ENCODE data around the gene EFTUD2.

Gene EFTUD2

GRCh38 chr17:44911133-44912001, 12.1 kb upstream of the EFTUD2 start:
- ATAC-seq, result peak; percentile 46
- TF ChIP-seq POU6F1 (CRISPR knock-in tag; IDR thresholded peaks at IDR 0.05; ENCODE audit: borderline replicate concordance, low read depth) (no peak), ARNTL (CRISPR knock-in tag; IDR thresholded peaks at IDR 0.05; ENCODE audit: borderline replicate concordance, low read depth) (no peak), ZFP3 (CRISPR knock-in tag; IDR thresholded peaks at IDR 0.05) (no peak), GLIS3 (CRISPR knock-in tag; IDR thresholded peaks at IDR 0.05) (no peak), ISL1 (CRISPR knock-in tag; IDR thresholded peaks at IDR 0.05) (no peak), ZNF565 (CRISPR knock-in tag; conservative IDR thresholded peaks at IDR 0.05; ENCODE audit: low read depth) (no peak), ESRRG (CRISPR knock-in tag; IDR thresholded peaks at IDR 0.05) (no peak), CSRNP3 (CRISPR knock-in tag; IDR thresholded peaks at IDR 0.05) (no peak), CREB5 (CRISPR knock-in tag; IDR thresholded peaks at IDR 0.05; ENCODE audit: low read depth) (no peak), SNAI2 (CRISPR knock-in tag; IDR thresholded peaks at IDR 0.05) (no peak), CSDC2 (CRISPR knock-in tag; IDR thresholded peaks at IDR 0.05) (no peak), ZFP30 (CRISPR knock-in tag; IDR thresholded peaks at IDR 0.05) (no peak), TCF4 (CRISPR knock-in tag; IDR thresholded peaks at IDR 0.05; ENCODE audit: borderline replicate concordance) (no peak), RARB (CRISPR knock-in tag; IDR thresholded peaks at IDR 0.05) (no peak), OSR1 (CRISPR knock-in tag; IDR thresholded peaks at IDR 0.05) (no peak), TOX (CRISPR knock-in tag; IDR thresholded peaks at IDR 0.05; ENCODE audit: borderline replicate concordance) (no peak), ZC3H10 (CRISPR knock-in tag; IDR thresholded peaks at IDR 0.05) (no peak), ZNF8 (CRISPR knock-in tag; IDR thresholded peaks at IDR 0.05) (no peak)

- TF ChIP-seq ESRRG (CRISPR knock-in tag; IDR thresholded peaks at IDR 0.05), result no peak
- TF ChIP-seq OSR1 (CRISPR knock-in tag; IDR thresholded peaks at IDR 0.05), result no peak
- TF ChIP-seq ISL1 (CRISPR knock-in tag; IDR thresholded peaks at IDR 0.05), result no peak
- no peak for TF ChIP-seq ZFP3 (CRISPR knock-in tag; IDR thresholded peaks at IDR 0.05)
- peak; percentile 2 for ATAC-seq
These were observed 11.2 kb upstream of the EFTUD2 start for GRCh38 chr17:44910231-44911106.

- ATAC-seq, result peak; percentile 78
- TF ChIP-seq ESRRG (CRISPR knock-in tag; IDR thresholded peaks at IDR 0.05), result no peak
- TF ChIP-seq CREB5 (CRISPR knock-in tag; IDR thresholded peaks at IDR 0.05; ENCODE audit: low read depth), result no peak
- TF ChIP-seq GLIS3 (CRISPR knock-in tag; IDR thresholded peaks at IDR 0.05), result no peak
- no peak for TF ChIP-seq ZFP30 (CRISPR knock-in tag; IDR thresholded peaks at IDR 0.05)
- TF ChIP-seq ZNF70 (CRISPR knock-in tag; IDR thresholded peaks at IDR 0.05), result no peak
- no peak for TF ChIP-seq ZFP3 (CRISPR knock-in tag; IDR thresholded peaks at IDR 0.05)
- TF ChIP-seq ISL1 (CRISPR knock-in tag; IDR thresholded peaks at IDR 0.05), result no peak
These were observed 10.5 kb upstream of the EFTUD2 start for GRCh38 chr17:44909681-44910144.

- TF ChIP-seq CSRNP3 (CRISPR knock-in tag; IDR thresholded peaks at IDR 0.05), result no peak
- TF ChIP-seq BACH2 (CRISPR knock-in tag; IDR thresholded peaks at IDR 0.05; ENCODE audit: borderline replicate concordance), result no peak
- TF ChIP-seq ZNF565 (CRISPR knock-in tag; conservative IDR thresholded peaks at IDR 0.05; ENCODE audit: low read depth), result no peak
- no peak for TF ChIP-seq TOX (CRISPR knock-in tag; IDR thresholded peaks at IDR 0.05; ENCODE audit: borderline replicate concordance)
- TF ChIP-seq OSR1 (CRISPR knock-in tag; IDR thresholded peaks at IDR 0.05), result no peak
- no peak for TF ChIP-seq ISL1 (CRISPR knock-in tag; IDR thresholded peaks at IDR 0.05)
- no peak for TF ChIP-seq ARNTL (CRISPR knock-in tag; IDR thresholded peaks at IDR 0.05; ENCODE audit: borderline replicate concordance, low read depth)
- no peak for TF ChIP-seq CSDC2 (CRISPR knock-in tag; IDR thresholded peaks at IDR 0.05)
- TF ChIP-seq ZFP30 (CRISPR knock-in tag; IDR thresholded peaks at IDR 0.05), result no peak
- no peak for TF ChIP-seq RARB (CRISPR knock-in tag; IDR thresholded peaks at IDR 0.05)
- TF ChIP-seq ZNF70 (CRISPR knock-in tag; IDR thresholded peaks at IDR 0.05), result no peak
- no peak for TF ChIP-seq PATZ1 (CRISPR knock-in tag; IDR thresholded peaks at IDR 0.05; ENCODE audit: borderline replicate concordance)
- no peak for TF ChIP-seq ZFP3 (CRISPR knock-in tag; IDR thresholded peaks at IDR 0.05)
- TF ChIP-seq ZC3H10 (CRISPR knock-in tag; IDR thresholded peaks at IDR 0.05), result no peak
- TF ChIP-seq GLIS3 (CRISPR knock-in tag; IDR thresholded peaks at IDR 0.05), result no peak
- TF ChIP-seq SNAI2 (CRISPR knock-in tag; IDR thresholded peaks at IDR 0.05), result no peak
- TF ChIP-seq TCF4 (CRISPR knock-in tag; IDR thresholded peaks at IDR 0.05; ENCODE audit: borderline replicate concordance), result no peak
- TF ChIP-seq ZNF8 (CRISPR knock-in tag; IDR thresholded peaks at IDR 0.05), result no peak
These were observed 9.6 kb upstream of the EFTUD2 start for GRCh38 chr17:44908761-44909326.

More at GRCh38 chr17:44908761-44909326, 9.6 kb upstream of the EFTUD2 start:
- no peak for ATAC-seq

Measured in SK-N-SH treated with all-trans-retinoic acid at 6 μM for 48 hours (cell line).